ENCODE results near the gene SRD5A3. TPM values are rescaled to one million over a fixed set of nuclear protein-coding genes. Genes with fewer than 3 reads are reported as not detected.

Gene SRD5A3
- total and polyA plus RNA-seq, 9 of the 15 experiments (the other 6 are each of a cell fraction or from before 2014, with no cell fraction given), result 2.5 to 37.0 (median 13.3) TPM

- TF ChIP-seq ZNF407 (IDR thresholded peaks at IDR 0.05; ENCODE audit: low read depth) (no peak), E2F8 (IDR thresholded peaks at IDR 0.05; ENCODE audit: low read depth, partially characterized antibody) (no peak), ZNF57 (CRISPR knock-in tag; IDR thresholded peaks at IDR 0.05) (no peak), ATF2 (CRISPR knock-in tag; IDR thresholded peaks at IDR 0.05) (no peak), ID3 (CRISPR knock-in tag; IDR thresholded peaks at IDR 0.05) (no peak), ID3 (tag; IDR thresholded peaks at IDR 0.05) (0 out of 2 replicates have a peak, but pooled peaks have one; percentile 23), ATF4 (CRISPR knock-in tag; IDR thresholded peaks at IDR 0.05) (no peak), ZC3H11A (IDR thresholded peaks at IDR 0.05; ENCODE audit: low read depth, low read length) (0 out of 2 replicates have a peak, but pooled peaks have one; percentile 22), BACH1 (tag; IDR thresholded peaks at IDR 0.05) (no peak), ZBTB34 (CRISPR knock-in tag; IDR thresholded peaks at IDR 0.05) (no peak), RAD51 (IDR thresholded peaks at IDR 0.05; ENCODE audit: borderline replicate concordance, low read depth) (no peak)
Measured at GRCh38 chr4:55395529-55396307, 49.7 kb downstream of the SRD5A3 start, which contains the start of gene TMEM165 (continued).
